NB4 (cell line): ENCODE measurements around the gene ARMCX2.

Experiments used
- DNase-seq: peaks from one replicate; pipeline ENCODE4 v3.0.0; 2010; ENCODE audit warnings: low read depth
- H3K4me3 ChIP-seq: one replicate; pipeline ENCODE4 v1.5.1; 2011; ENCODE audit warnings: mild to moderate bottlenecking, low read depth, low read length, moderate library complexity
- MYC ChIP-seq: IDR thresholded peaks from 2 replicates; pipeline ENCODE4 v1.6.1; 2011; ENCODE audit warnings: low read depth, low read length
- POLR2A ChIP-seq: IDR thresholded peaks from 2 replicates; pipeline ENCODE4 v1.6.1; 2011; ENCODE audit warnings: mild to moderate bottlenecking; ENCODE audit not compliant: insufficient read length; ENCODE audit errors: extremely low read depth
- TF ChIP-seq, protein P1 (sequence below): IDR thresholded peaks from one replicate; pipeline ENCODE4 v1.5.1; 2012; ENCODE audit warnings: low read depth, low read length
- TF ChIP-seq, protein P2 (sequence below): IDR thresholded peaks from 2 replicates; pipeline ENCODE4 v1.6.1; 2011; ENCODE audit warnings: low read depth, low read length

Gene ARMCX2

DNA sequence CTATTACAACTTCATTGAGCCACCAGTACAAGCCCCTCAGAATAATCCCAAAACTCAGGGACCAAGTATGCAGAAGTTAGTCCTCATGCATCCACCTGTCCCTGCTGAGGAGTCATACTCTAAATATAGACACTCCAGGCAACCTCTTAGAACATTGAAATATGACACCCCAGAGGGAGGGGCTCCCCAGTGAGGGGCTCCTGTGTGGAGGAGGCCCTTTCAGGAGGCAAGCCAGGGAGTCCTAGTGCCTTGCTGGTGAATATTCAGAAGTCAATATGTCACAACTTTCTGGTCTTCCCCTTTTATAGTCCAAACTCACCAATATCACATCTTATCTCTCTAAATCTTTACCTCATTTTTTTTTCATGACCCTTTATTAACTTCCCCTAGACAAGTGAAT, 40.3 kb downstream of the ARMCX2 start:
- no peak for DNase-seq
- H3K4me3 ChIP-seq: no peak overlapping the region
- TF ChIP-seq, protein P1, sequence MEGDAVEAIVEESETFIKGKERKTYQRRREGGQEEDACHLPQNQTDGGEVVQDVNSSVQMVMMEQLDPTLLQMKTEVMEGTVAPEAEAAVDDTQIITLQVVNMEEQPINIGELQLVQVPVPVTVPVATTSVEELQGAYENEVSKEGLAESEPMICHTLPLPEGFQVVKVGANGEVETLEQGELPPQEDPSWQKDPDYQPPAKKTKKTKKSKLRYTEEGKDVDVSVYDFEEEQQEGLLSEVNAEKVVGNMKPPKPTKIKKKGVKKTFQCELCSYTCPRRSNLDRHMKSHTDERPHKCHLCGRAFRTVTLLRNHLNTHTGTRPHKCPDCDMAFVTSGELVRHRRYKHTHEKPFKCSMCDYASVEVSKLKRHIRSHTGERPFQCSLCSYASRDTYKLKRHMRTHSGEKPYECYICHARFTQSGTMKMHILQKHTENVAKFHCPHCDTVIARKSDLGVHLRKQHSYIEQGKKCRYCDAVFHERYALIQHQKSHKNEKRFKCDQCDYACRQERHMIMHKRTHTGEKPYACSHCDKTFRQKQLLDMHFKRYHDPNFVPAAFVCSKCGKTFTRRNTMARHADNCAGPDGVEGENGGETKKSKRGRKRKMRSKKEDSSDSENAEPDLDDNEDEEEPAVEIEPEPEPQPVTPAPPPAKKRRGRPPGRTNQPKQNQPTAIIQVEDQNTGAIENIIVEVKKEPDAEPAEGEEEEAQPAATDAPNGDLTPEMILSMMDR: no peak
- TF ChIP-seq MYC: no peak
- TF ChIP-seq POLR2A: no peak
- TF ChIP-seq, protein P2, sequence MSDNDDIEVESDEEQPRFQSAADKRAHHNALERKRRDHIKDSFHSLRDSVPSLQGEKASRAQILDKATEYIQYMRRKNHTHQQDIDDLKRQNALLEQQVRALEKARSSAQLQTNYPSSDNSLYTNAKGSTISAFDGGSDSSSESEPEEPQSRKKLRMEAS: no peak

DNA sequence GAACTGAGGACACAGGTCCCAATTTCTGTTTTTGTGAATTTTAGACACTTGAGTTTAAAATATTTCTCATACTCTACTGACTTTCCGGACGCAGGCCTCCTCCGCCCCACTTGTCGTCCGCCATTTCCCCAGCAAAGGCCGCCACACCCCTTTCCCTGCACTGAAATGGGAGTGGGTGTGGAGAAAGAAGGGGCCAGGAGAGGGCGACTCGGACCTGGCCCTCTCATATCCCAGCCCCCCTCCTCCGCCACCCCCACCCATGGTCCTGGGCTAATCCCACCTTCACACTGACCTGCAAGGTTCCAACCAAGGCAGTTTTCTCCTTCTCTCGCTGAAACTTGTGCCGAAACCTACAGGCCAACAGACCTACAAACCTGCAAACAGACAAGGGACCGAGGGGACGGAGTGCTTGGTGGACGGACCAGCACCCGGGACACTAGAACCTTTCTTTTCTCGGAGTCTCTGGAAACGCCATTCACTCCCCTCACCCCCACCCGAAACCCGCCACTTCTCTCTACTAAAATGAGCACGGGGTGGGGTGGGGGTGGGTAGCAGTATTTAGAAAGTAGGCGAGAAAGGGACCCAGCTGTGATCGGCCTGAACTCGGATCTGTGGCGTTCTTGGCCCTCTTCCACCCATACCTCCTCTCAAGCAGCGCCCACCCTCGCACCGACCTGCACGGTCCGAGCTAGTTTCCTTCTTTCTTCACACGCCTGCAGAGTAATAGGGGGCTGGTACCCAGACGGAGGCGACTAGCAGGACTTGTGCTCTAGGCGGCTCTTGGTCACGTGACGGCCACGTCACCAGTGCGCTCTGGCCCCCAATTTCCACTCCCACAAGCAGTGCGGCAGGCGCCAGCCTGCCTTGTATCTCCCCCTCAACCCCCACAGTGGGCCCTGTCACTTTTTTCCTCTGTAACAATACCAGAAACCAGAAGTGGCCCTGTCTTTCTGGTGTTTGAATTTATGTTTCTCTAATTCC, 42.1 kb downstream of the ARMCX2 start, which contains the start of gene ARMCX6:
ARMCX6 (minus strand) TSS at position 790 of the 981 bp plus-strand sequence. CDS start 1,380 bp downstream, outside the sequence.
- DNase-seq: peak; percentile 19
- no peak for TF ChIP-seq MYC
- no peak for TF ChIP-seq POLR2A
- H3K4me3 ChIP-seq: no peak within 1 kb of the TSS

DNA sequence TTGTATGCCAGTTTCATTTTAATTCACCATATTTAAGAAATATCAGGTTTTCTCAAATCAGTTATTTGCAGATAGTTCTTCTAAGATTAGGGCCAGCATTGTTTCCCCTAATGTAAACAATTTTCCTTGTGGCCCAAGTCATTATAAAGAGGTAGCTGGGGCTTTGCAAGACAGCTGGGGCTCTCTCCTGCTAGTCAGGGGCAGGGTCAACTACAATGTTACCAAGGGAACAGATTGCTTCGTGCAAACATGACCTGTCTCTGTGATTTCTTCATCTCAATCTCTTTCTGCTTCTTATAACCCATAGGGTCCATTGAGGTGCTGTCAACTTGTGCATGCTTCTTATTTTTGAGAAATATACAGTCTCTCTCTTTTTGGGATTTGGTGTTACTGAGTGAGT, 53.9 kb downstream of the ARMCX2 start:
- H3K4me3 ChIP-seq: no peak overlapping the region
- no peak for DNase-seq
- TF ChIP-seq, protein P1: no peak
- no peak for TF ChIP-seq POLR2A
- TF ChIP-seq MYC: no peak
- TF ChIP-seq, protein P2: no peak
